HG03159 (cell line): ENCODE results near the gene EMP1.
"Not testable (repeated sequence)": the region's sequence is repeated elsewhere in the genome, so short reads cannot be mapped to it uniquely, and the experiment has no call there.

ENCODE experiments used
- ATAC-seq: cut with Tn5 transposase; IDR thresholded peaks from one replicate; pipeline ENCODE4 v1.9.1; 2021; ENCODE audit warnings: mild to moderate bottlenecking, moderate library complexity; ENCODE audit not compliant: unreplicated experiment

Gene EMP1

DNA sequence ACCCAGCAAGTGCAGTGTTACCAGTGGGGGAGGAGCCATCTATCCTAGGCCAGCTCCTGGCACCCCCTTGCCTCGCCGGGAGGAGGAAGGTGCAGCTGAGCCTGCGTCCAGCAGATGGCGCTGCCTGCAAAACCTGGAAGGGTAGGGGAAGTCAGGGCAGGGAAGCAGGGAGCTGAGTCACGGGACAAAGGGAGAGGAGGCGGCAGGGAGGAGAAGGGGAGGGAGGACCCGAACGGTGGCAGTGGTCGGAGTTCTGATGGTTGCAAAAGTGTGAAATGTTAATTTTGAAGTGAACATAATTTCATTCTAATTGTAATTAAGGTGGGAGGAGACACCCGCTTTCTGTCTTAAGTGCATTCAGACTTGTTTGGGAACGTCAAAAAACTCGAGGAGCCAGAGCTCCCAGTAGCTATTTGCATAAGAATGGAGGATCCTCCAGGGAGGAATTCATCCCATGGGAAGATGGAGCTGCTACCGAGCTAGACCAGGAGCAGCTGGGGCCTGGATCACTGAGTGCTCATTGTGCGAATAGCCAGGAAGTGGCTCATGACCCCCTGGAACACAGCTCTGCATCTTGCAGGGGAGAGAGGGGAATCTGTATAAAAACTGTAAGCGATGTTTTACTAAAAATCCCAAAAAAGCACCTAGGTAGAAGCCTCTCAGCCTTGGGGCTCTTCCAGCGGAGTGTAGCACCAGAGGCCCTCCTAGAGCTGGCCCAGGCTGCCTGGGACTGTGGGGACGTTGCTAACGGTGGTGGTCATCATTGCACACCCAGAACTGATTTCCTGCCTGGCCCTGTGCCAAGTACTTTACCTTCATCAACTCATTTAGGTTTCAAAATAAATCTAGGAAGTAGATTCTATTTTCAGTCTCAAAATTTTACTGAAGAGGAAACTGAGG, 59.5 kb downstream of the EMP1 start:
- ATAC-seq, result peak; percentile 96

DNA sequence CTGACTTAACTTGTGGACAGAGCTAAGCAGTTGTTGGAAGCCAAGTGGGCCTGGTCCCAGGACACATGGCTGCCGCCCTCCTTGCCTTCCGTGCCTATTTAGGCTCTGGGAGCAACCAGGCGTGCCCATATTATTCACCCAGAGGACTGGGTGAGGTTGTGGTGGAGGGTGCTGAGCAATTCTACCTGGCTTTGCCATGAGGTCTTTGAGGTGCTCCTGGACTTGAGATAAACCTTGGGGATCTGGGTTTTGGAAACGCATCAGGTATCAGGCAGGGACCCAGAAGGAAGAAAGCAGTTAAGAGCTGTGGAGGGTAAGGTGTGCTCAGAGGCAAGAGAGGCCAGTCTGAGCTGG, 60.1 kb downstream of the EMP1 start:
- ATAC-seq, result no peak

DNA sequence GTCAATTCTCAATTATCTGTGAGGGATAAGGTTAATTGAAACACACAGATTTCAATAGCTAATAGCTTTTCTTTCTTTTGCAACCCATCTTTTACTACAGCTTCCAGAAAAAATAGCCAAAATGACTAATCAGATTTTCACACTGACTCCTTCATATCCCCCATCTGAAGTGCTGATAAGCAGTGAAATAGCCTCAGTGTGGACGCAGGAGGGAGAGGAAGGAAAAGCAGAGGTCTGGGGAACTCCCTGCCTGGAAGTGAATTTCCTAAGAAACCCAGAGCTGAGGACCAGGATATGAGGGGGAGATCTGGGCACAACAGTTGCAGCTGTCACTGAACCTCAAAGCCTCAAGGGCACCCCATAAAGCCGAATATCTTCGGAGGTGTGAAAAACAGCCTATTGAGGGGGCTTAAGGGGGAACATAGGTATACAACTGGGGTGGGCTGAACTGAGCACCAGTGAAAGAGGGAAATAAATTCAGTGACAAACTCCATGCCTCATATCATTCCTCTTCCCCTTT, 60.9 kb downstream of the EMP1 start:
- no peak for ATAC-seq

DNA sequence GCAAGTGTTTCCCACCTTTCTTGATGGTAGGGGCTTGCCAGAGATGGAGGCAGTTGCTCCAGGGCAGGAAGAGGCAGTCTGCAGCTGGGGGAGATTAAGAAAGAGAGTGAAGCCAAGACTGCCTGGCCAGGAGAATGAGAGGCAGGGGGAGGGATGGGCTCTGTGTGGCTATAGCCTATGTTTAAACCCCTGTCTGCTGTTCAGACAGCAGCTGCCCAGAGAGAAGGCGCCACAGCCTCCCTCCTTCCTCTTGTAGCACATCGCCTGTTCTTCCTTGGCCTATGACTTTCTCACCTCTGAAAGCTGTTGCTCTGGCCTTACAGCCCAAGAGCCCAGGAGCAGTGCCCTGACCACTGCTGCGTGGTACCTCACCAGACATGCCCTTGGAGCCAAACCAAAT, 61.7 kb downstream of the EMP1 start:
- no peak for ATAC-seq

DNA sequence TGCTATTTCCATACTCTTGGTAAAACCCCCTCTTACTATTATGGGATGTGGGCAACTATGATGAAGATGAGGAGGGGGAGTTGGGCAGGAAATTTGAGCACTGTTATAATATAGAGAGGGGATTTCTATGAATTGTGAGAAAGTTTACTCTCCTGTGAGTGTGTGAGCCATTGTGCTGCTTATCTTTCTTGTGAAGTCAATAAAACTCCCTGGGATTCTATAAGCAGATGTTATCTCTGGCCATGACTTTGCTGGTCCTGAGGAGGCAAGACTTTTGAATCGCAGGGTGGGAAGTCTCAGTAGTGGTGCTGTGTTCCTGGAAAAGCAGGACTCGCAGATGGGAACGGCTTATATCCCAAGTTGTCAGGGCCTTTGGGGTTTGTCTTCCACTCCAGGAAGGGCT, 62.2 kb downstream of the EMP1 start:
- ATAC-seq, result no peak

DNA sequence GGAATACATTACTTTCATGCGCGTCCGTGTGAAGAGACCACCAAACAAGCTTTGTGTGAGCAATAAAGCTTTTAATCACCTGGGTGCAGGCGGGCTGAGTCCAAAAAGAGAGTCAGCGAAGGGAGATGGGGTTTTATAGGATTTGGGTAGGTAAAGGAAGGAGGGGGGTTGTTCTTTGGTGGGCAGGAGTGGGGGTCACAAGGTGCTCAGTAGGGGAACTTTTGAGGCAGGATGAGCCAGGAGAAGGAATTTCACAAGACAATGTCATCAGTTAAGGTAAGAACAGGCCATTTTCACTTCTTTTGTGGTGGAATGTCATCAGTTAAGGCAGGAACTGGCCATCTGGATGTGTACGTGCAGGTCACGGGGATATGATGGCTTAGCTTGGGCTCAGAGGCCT, 63.1 kb downstream of the EMP1 start:
- not testable (repeated sequence) for ATAC-seq

DNA sequence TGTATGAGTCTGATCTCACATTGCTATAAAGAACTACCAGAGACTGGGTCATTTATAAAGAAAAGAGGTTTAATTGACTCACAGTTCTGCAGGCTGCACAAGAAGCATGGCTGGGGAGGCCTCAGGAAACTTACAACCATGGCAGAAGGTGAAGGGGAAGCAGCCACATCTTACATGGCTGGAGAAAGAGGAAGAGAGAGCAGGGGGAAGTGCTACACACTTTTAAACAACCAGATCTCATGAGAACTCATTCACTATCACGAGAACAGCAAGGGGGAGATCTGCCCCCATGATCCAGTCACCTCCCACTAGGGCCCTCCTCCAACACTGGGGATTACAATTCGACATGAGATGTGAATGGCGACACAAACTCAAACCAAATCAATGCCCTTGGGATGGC, 71.3 kb downstream of the EMP1 start:
- ATAC-seq, result not testable (repeated sequence)

DNA sequence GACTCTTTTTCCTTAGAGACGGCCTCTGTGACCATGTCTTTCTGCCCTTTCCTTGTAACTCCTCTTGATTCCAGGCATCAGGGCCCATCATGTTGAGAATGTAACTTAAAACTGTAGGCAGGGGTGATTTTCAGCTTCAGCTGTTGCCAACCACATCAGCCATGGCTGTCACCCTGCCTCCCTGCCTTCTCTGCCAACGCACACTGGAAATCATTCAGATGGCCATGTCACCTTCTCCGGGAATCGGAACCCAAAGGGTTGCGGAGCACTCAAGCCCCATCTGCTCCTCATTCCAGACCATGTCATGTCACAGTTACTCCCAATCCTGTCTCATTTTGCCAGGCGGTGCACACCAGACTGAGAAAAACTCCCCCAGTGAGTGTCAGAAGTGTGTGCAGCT, 72.1 kb downstream of the EMP1 start:
- no peak for ATAC-seq
